Right ventricle myocardium superior (tissue), 1 donor: ENCODE results near the gene ADAMTS4. TPM values are rescaled to one million over a fixed set of nuclear protein-coding genes. Genes with fewer than 3 reads are reported as not detected.

Source experiments
- ATAC-seq: fragments of 200-7000 bp; cut with Tn5 transposase; one replicate; pipeline ENCODE4 v1.9.1; 2020; ENCODE audit warnings: mild to moderate bottlenecking; ENCODE audit not compliant: poor library complexity
- DNase-seq: peaks from one replicate; pipeline ENCODE4 v3.0.0-alpha.2; 2020
- intact Hi-C: fragments of 100-400 bp; cut with DNase I; formaldehyde crosslinking; loops from one replicate; pipeline ENCODE4 v1.11.2; 2022
- total RNA-seq: library from RNA; stranded (reverse); fragmentation: NEBNext Ultra II Directional; extraction: Animal tissue kit (Norgen Biotek cat#: 25700); gene quantifications from one replicate; pipeline ENCODE4 v1.2.1, GENCODE V29; 2021
- donor health status: DM: no; HTN: yes; CAD: no; lungs with severe emphysema.

The ADAMTS4 gene
- total RNA-seq, 1 donor from 2014 or later: 7.0 TPM

GRCh38 chr1:161200421-161200991, 1.7 kb upstream of the ADAMTS4 start:
- DNase-seq: peak; percentile 41
- intact Hi-C loops: no loop called here
- no peak for ATAC-seq

GRCh38 chr1:161199506-161200139, 769 bp upstream of the ADAMTS4 start:
- ATAC-seq: no peak
- no peak for DNase-seq
- intact Hi-C loops: loop anchor here (10.0 kb wide), 1 partner anchor 185 kb away; no protein-coding TSS in a partner anchor

- intact Hi-C loops: loop anchor here (10.0 kb wide), 1 partner anchor 186 kb away; no protein-coding TSS in a partner anchor
- ATAC-seq: no peak
- peak; percentile 70 for DNase-seq
Measured at GRCh38 chr1:161198194-161198896, 509 bp downstream of the ADAMTS4 start.

DNA sequence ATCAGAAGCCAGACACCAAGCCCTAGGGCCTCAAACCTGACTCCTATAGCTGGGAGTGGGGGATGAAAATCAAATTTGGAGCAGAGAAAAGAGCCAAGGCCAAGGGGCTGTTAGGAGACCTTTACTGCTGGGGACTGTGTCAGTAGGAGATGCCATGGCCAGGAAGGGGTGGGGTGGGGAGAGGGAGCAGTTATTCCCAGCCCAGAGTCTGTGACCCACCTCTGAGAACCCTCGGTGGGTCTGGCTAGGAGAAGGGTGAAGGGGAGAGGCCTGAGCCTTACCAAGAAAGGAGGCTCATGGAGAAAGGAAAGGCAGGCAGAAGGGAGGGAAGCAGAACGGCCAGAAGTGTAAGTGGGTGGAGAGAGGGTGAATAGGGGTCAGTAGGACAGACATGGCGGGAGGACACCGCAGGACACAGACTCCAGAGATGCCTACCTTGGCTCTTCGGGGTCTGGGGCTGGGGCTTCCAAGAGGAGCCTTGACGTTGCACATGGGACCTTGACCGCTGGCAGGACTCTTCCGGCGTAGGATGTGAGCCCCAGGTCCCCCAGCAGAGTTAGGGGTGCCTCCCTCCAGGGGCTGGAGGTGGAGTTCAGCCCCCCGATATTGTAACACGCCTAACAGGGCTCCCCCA, 1.2 kb downstream of the ADAMTS4 start:
- intact Hi-C loops: loop anchor here (10.0 kb wide), 1 partner anchor 187 kb away; no protein-coding TSS in a partner anchor
- DNase-seq (no peak), ATAC-seq (no peak)

- ATAC-seq: peak; percentile 1
- DNase-seq: peak; percentile 72
- intact Hi-C loops: loop anchor here (10.0 kb wide), 1 partner anchor 188 kb away; no protein-coding TSS in a partner anchor
Measured at GRCh38 chr1:161196521-161197451, 2.1 kb downstream of the ADAMTS4 start.

GRCh38 chr1:161196111-161196510, 2.7 kb downstream of the ADAMTS4 start:
- DNase-seq (no peak), ATAC-seq (no peak)
- intact Hi-C loops: loop anchor here (10.0 kb wide), 1 partner anchor 189 kb away; no protein-coding TSS in a partner anchor

- ATAC-seq: no peak
Measured at GRCh38 chr1:161195171-161195570, 3.7 kb downstream of the ADAMTS4 start.

DNA sequence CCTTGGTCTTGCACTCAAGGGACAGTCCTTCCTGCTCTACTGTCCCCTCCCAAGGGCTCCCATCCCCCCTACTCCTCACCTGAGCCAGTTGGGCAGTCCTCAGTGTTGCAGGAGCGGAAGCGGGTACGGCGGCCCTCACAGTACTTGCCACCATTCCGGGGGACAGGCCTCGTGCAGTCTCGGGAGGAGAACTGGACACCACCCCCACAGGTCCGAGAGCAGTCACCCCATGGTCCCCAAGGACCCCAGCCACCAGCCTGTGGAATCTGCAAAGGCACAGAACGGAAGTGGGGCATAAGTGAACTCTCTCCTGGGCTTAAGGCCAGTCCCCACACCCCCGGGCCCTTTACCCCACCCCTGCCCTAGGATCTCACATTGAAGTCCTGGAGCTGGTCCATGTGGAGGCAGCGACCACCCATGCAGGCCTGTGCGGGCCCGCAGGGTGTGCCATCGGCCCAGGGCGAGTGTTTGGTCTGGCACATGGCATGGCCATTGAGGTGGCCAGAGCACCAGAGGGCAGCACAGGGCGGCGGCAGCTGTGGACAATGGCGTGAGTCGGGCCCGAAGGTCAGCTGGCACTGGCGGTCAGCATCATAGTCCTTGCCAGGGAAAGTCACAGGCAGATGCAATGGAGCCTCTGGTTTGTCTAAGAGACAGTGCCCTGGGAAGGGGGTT, 5.2 kb downstream of the ADAMTS4 start:
- DNase-seq (no peak), ATAC-seq (no peak)
- intact Hi-C loops: loop anchor here (10.0 kb wide), 1 partner anchor 191 kb away; no protein-coding TSS in a partner anchor

More at GRCh38 chr1:161195171-161195570, 3.7 kb downstream of the ADAMTS4 start:
- DNase-seq: no peak
- intact Hi-C loops: loop anchor here (10.0 kb wide), 1 partner anchor 190 kb away; no protein-coding TSS in a partner anchor

DNA sequence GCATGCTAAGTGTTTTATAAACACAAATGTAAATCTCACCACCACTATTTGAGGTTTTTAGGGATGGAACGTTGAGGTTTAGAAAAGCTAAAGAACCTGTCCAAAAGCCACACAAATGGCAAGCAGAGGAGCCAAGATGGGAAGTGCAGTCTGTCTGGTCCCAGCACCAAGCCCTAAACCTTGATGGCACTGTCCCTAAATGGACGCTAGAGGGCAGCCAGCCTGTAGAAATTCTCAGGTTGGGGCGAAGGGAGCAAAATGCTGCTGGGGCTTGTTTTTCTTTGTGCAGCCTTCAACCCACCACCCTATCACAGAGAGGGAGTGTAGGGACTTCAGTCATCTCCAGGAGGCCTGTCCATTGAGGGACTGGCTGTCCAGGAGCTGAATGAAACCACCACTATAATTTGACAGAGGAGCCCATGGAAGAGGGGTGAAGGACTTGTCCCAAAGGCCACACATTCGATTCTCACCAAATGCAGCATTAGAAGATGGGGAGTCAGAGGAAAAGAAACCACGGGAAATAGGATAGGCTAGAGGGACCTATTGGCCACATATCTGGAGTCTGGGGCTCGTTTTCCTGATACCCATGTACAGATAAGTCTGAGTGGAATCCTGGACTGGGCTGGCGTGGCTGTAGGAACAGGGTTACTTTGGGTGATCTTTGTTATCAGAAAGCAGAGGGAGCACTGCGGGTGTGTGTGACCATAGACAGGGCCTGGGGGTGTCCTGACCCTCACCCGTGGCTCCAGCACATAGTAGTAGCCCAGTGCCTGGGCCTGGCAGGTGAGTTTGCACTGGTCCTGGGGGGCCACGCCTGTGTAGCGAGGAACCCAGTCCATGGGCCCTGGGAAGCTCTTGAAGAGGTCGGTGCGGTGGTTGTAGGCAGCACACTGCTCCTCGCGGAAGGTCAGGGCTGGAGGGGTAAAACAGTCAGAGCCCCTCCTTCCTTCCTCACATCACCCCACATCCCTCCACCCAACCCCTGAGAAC, 6.1 kb downstream of the ADAMTS4 start:
- ATAC-seq (peak; percentile 72), DNase-seq (no peak)
- intact Hi-C loops: loop anchor here (10.0 kb wide), 1 partner anchor 192 kb away; no protein-coding TSS in a partner anchor

- ATAC-seq (no peak), DNase-seq (no peak)
- intact Hi-C loops: loop anchor here (10.0 kb wide), 1 partner anchor 193 kb away; no protein-coding TSS in a partner anchor
Measured at GRCh38 chr1:161191971-161192370, 6.9 kb downstream of the ADAMTS4 start.

GRCh38 chr1:161190962-161191521, 7.8 kb downstream of the ADAMTS4 start:
- ATAC-seq (no peak), DNase-seq (no peak)
- intact Hi-C loops: loop anchor here (10.0 kb wide), 1 partner anchor 194 kb away; no protein-coding TSS in a partner anchor

GRCh38 chr1:161189036-161189435, 9.8 kb downstream of the ADAMTS4 start:
- DNase-seq (no peak), ATAC-seq (no peak)
- intact Hi-C loops: no loop called here

DNA sequence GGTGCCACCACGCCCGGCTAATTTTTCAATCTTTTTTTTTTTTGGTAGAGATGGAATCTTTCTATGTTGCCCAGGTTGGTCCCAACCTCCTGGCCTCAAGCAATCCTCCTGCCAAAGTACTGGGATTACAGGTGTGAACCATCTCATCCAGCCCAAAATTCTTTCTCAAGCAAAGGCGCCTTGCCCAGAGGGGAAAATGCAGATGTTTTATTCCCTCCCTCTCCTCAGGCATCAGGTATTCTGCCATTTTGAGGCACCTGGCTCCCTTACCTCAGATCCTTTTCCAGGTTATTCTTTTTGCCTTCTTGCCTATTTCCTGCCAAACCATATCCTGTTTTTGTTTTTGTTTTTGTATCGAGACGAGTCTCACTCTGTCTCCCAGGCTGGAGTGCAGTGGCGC, 10.5 kb downstream of the ADAMTS4 start:
- intact Hi-C loops: no loop called here
- ATAC-seq: no peak
- no peak for DNase-seq

DNA sequence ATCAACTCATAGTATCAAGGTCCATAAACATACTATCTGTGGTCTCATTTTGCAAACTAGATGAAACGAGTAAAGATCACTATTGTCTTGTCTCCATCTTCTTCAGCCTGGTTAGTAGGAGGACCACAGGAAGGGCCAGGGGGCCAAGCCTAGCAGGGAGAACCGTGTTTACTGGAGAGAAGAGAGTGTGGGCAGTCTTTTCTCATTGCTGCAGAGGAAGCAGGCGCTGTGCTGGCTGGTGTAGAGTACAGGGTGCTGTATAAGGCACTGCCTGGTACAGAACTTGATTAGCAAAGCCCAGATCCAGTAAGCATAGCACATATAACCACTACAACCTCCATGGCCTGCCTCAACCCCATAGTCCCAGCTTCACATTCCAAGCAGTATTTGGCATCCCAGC, 11.5 kb downstream of the ADAMTS4 start:
- ATAC-seq: no peak
- DNase-seq: no peak
- intact Hi-C loops: no loop called here

GRCh38 chr1:161185732-161186311, 13.0 kb downstream of the ADAMTS4 start:
- ATAC-seq: peak; percentile 45
- DNase-seq: no peak
- intact Hi-C loops: no loop called here

GRCh38 chr1:161185282-161185682, 13.6 kb downstream of the ADAMTS4 start:
- ATAC-seq (peak; percentile 83), DNase-seq (peak; percentile 79)
- intact Hi-C loops: no loop called here
